Right cardiac atrium (tissue), 5 donors: ENCODE measurements around the gene GOLPH3L. TPM values are rescaled to one million over a fixed set of nuclear protein-coding genes. Genes with fewer than 3 reads are reported as not detected.

ENCODE experiments used
- ATAC-seq, 2 donors: fragments of 200-7000 bp; cut with Tn5 transposase; one replicate each; pipeline versions ENCODE4 v1.8.0 to v1.9.1; 2020; ENCODE audit warnings: moderate library complexity in 2 of 2, mild to moderate bottlenecking in 1 of 2
- DNase-seq, 3 donors: peaks; one replicate each; pipeline ENCODE4 v3.0.0-alpha.2; 2020
- H3K27ac ChIP-seq: one replicate; pipeline ENCODE4 v1.5.1; 2013; ENCODE audit warnings: mild to moderate bottlenecking, low read length, control low read depth, moderate library complexity
- H3K27me3 ChIP-seq: one replicate; pipeline ENCODE4 v1.6.1; 2013; ENCODE audit not compliant: control insufficient read depth, insufficient read depth
- H3K4me1 ChIP-seq: one replicate; pipeline ENCODE4 v1.6.1; 2013; ENCODE audit warnings: low read length; ENCODE audit not compliant: control insufficient read depth, insufficient read depth
- H3K4me3 ChIP-seq: one replicate; pipeline ENCODE4 v1.5.1; 2013; ENCODE audit warnings: low read length, control low read depth
- H3K9me3 ChIP-seq: one replicate; pipeline ENCODE4 v1.6.1; 2013; ENCODE audit warnings: low read length; ENCODE audit not compliant: control insufficient read depth
- WGBS: extraction: QIAGEN DNeasy Blood & Tissue Kit; methylation state at CpG from one replicate; pipeline ENCODE4 v1.1.7; 2013; 5-methylcytosine and 5-hydroxymethylcytosine counted together
- intact Hi-C, 4 donors: fragments of 100-400 bp; cut with DNase I; formaldehyde crosslinking; loops; one replicate each; pipeline versions ENCODE4 v1.11.0 to v1.14.0; 2022 to 2023
- polyA plus RNA-seq: library from polyadenylated mRNA; stranded (reverse); fragments of 200-250 nt; gene quantifications from one replicate; pipeline ENCODE4 v1.2.3, GENCODE V29; 2013
- total RNA-seq, 4 donors: library from RNA; stranded (reverse); fragmentation: NEBNext Ultra II Directional; extraction: Animal tissue kit (Norgen Biotek cat#: 25700); gene quantifications; one replicate each; pipeline ENCODE4 v1.2.1, GENCODE V29; 2021
- donor health status: healthy with polysubstance abuse.
- donor health status: DM: no; HTN: yes; CAD: no.
- donor health status: DM: no; HTN: no; CAD: no.
- donor health status: DM: no; HTN: yes; CAD: no; lungs with severe emphysema.
- donor health status: DM: yes; HTN: yes; CAD: no.

The GOLPH3L gene
- total and polyA plus RNA-seq, 5 donors, result 11.4 to 21.7 (median 17.8) TPM

DNA sequence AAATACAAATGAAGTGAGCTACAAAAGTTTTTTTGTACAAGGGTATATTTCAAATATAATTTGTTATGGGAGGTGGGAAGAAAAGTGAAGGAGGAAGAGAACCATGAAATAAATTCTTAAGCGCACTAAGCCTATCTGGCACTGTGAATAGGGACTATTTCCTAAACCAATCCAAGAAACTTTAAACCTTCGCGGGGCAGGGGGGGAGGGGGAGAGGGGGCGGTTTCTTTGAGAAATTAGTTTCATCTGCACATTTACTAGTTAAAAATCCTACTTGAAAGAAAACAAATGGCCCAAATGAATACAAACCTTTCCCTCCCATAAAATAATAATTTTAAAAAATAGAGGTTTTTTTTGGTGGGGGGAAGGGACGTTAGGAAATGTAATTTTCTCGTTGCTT is 364 bp downstream of the GOLPH3L start:
- no peaks in the 10 kb centered on the region for H3K4me1 ChIP-seq
- H3K9me3 ChIP-seq, result no peaks in the 10 kb centered on the region
- ATAC-seq, result peak in 1 of 2 donors; percentile 27
- H3K27me3 ChIP-seq, result no peaks in the 10 kb centered on the region
- intact Hi-C loops, result no loop called here
- H3K27ac ChIP-seq, result peak overlapping the region; percentile 95
- no peak for DNase-seq
- WGBS, result under 1% methylated on average over 6 of the region's 6 CpGs
- H3K4me3 ChIP-seq, result peak overlapping the region; percentile 100

DNA sequence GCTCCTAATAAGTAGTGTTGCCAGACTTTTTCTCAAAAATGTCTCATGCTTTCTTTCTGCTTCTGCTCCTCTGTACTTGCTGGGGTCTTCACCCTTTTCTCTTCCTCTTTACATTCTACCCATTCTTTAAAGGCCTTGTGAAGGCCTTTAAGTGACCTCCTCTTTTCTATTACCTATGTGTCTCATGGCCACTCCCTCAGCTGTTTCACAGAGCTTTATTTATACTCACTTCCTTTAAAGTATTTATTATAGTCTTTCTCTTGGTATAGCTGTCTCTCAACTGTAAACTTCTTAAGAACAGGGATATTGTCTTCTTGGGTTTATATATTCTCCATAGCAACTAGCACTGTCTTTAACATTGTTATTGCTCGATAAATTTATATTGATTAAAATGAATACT is 792 bp downstream of the GOLPH3L start:
- Histone ChIP-seq H3K4me3 (peak overlapping the region; percentile 100), H3K27me3 (no peaks in the 10 kb centered on the region), H3K4me1 (no peaks in the 10 kb centered on the region), H3K9me3 (no peaks in the 10 kb centered on the region), H3K27ac (no peak overlapping the region)
- intact Hi-C loops, result no loop called here
- ATAC-seq, result no peak
- 34% methylated on average over 1 of the region's 1 CpG for WGBS
- no peak for DNase-seq

- Histone ChIP-seq H3K4me3 (no peak overlapping the region), H3K27me3 (no peaks in the 10 kb centered on the region), H3K27ac (no peak overlapping the region), H3K4me1 (no peaks in the 10 kb centered on the region), H3K9me3 (no peaks in the 10 kb centered on the region)
- WGBS, result 80% methylated on average over 4 of the region's 4 CpGs
- intact Hi-C loops, result no loop called here
- DNase-seq (no peak), ATAC-seq (no peak)
Measured at GRCh38 chr1:150695561-150695960, 1.4 kb downstream of the GOLPH3L start.

- ATAC-seq (no peak), DNase-seq (no peak)
- Histone ChIP-seq H3K27ac (no peak overlapping the region), H3K4me1 (no peaks in the 10 kb centered on the region), H3K4me3 (no peak overlapping the region), H3K27me3 (no peaks in the 10 kb centered on the region), H3K9me3 (no peaks in the 10 kb centered on the region)
- 66% methylated on average over 3 of the region's 3 CpGs for WGBS
- intact Hi-C loops, result no loop called here
Measured at GRCh38 chr1:150692720-150693119, 4.2 kb downstream of the GOLPH3L start.

GRCh38 chr1:150688763-150689162 is 8.2 kb downstream of the GOLPH3L start:
- H3K27ac ChIP-seq, result no peak overlapping the region
- no peaks in the 10 kb centered on the region for H3K9me3 ChIP-seq
- intact Hi-C loops, result no loop called here
- ATAC-seq, result no peak
- no peak overlapping the region for H3K4me3 ChIP-seq
- H3K27me3 ChIP-seq, result no peaks in the 10 kb centered on the region
- DNase-seq, result no peak
- 70% methylated on average over 1 of the region's 1 CpG for WGBS
- no peaks in the 10 kb centered on the region for H3K4me1 ChIP-seq

DNA sequence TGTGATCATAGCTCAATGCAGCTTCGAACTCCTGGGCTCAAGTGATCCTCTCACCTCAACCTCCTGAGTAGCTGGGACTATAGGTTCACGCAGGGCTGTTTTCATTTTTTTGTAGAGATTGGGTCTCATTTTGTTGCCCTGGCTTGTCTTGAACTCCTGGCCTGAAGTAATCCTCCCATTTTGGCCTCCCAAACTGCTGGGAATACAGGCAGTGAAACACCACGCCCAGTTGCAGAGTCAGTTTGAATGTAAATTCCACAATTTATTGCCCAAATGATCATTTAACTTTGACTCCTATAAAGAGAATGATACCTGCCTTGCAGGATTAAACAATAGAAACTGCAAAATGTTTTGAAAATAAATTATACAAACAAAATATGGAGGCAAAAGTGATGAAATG is 10.7 kb downstream of the GOLPH3L start:
- no peak overlapping the region for H3K27ac ChIP-seq
- H3K4me1 ChIP-seq, result no peaks in the 10 kb centered on the region
- intact Hi-C loops, result no loop called here
- H3K9me3 ChIP-seq, result no peaks in the 10 kb centered on the region
- H3K4me3 ChIP-seq, result no peak overlapping the region
- no peak for DNase-seq
- no peaks in the 10 kb centered on the region for H3K27me3 ChIP-seq
- WGBS, result 97% methylated on average over 3 of the region's 3 CpGs
- ATAC-seq, result no peak

GRCh38 chr1:150683914-150684313 is 13.0 kb downstream of the GOLPH3L start:
- ATAC-seq (no peak), DNase-seq (no peak)
- Histone ChIP-seq H3K9me3 (no peaks in the 10 kb centered on the region), H3K4me1 (no peaks in the 10 kb centered on the region), H3K27ac (no peak overlapping the region), H3K4me3 (no peak overlapping the region), H3K27me3 (no peaks in the 10 kb centered on the region)
- 75% methylated on average over 1 of the region's 1 CpG for WGBS
- intact Hi-C loops, result no loop called here

- Histone ChIP-seq H3K4me1 (no peaks in the 10 kb centered on the region), H3K4me3 (no peak overlapping the region), H3K27ac (no peak overlapping the region), H3K9me3 (no peaks in the 10 kb centered on the region), H3K27me3 (no peaks in the 10 kb centered on the region)
- intact Hi-C loops, result no loop called here
- DNase-seq, result no peak
- no peak for ATAC-seq
- WGBS, result 100% methylated on average over 1 of the region's 1 CpG
Measured at GRCh38 chr1:150678988-150679387, 18.0 kb downstream of the GOLPH3L start.

GRCh38 chr1:150674881-150675280 is 22.1 kb downstream of the GOLPH3L start:
- intact Hi-C loops, result no loop called here
- H3K4me1 ChIP-seq, result no peaks in the 10 kb centered on the region
- no peak for ATAC-seq
- no peak for DNase-seq
- 95% methylated on average over 4 of the region's 4 CpGs for WGBS
- H3K27ac ChIP-seq, result no peak overlapping the region
- no peak overlapping the region for H3K4me3 ChIP-seq
- H3K27me3 ChIP-seq, result no peaks in the 10 kb centered on the region
- H3K9me3 ChIP-seq, result no peaks in the 10 kb centered on the region

GRCh38 chr1:150663321-150663720 is 33.6 kb downstream of the GOLPH3L start:
- no peak overlapping the region for H3K27ac ChIP-seq
- no peak for ATAC-seq
- H3K9me3 ChIP-seq, result no peaks in the 10 kb centered on the region
- no peaks in the 10 kb centered on the region for H3K4me1 ChIP-seq
- DNase-seq, result no peak
- intact Hi-C loops, result no loop called here
- no peak overlapping the region for H3K4me3 ChIP-seq
- WGBS, result 89% methylated on average over 7 of the region's 7 CpGs
- no peaks in the 10 kb centered on the region for H3K27me3 ChIP-seq

- no peaks in the 10 kb centered on the region for H3K27me3 ChIP-seq
- DNase-seq (no peak), ATAC-seq (no peak)
- no peak overlapping the region for H3K4me3 ChIP-seq
- 98% methylated on average over 9 of the region's 9 CpGs for WGBS
- no peaks in the 10 kb centered on the region for H3K9me3 ChIP-seq
- intact Hi-C loops, result no loop called here
- H3K27ac ChIP-seq, result no peak overlapping the region
- H3K4me1 ChIP-seq, result no peaks in the 10 kb centered on the region
Measured at GRCh38 chr1:150662811-150663210, 34.1 kb downstream of the GOLPH3L start.

DNA sequence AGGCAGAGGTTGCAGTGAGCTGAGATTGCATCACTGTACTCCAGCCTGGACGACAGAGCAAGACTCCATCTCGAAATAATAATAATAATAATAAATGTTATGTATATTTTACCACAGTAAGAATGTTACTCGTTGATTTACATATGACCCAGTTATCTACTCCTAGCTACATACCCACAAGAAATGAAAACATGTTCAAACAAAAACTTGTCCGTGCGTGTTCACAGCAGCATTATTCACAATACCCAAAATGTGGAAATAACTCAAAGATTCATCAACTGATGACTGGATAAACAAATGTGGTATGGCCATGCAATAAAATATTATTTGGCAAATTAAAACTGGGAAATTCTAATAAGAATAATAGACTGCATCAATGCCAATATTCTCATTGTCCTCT is 35.8 kb downstream of the GOLPH3L start:
- Histone ChIP-seq H3K27ac (no peak overlapping the region), H3K4me1 (no peaks in the 10 kb centered on the region), H3K27me3 (no peaks in the 10 kb centered on the region), H3K9me3 (no peaks in the 10 kb centered on the region), H3K4me3 (no peak overlapping the region)
- ATAC-seq (no peak), DNase-seq (no peak)
- intact Hi-C loops, result no loop called here
- 98% methylated on average over 5 of the region's 5 CpGs for WGBS
